Measurements from ENCODE around the gene MINK1. TPM values are rescaled to one million over a fixed set of nuclear protein-coding genes. Genes with fewer than 3 reads are reported as not detected.
A peak's percentile ranks its signal among the peaks of the same experiment; 100 is the strongest.

The MINK1 gene
- total and polyA plus RNA-seq, 10 of the 15 experiments (the other 5 are each of a cell fraction or from before 2014, with no cell fraction given) = 0.08 to 55.6 (median 15.0) TPM

DNA sequence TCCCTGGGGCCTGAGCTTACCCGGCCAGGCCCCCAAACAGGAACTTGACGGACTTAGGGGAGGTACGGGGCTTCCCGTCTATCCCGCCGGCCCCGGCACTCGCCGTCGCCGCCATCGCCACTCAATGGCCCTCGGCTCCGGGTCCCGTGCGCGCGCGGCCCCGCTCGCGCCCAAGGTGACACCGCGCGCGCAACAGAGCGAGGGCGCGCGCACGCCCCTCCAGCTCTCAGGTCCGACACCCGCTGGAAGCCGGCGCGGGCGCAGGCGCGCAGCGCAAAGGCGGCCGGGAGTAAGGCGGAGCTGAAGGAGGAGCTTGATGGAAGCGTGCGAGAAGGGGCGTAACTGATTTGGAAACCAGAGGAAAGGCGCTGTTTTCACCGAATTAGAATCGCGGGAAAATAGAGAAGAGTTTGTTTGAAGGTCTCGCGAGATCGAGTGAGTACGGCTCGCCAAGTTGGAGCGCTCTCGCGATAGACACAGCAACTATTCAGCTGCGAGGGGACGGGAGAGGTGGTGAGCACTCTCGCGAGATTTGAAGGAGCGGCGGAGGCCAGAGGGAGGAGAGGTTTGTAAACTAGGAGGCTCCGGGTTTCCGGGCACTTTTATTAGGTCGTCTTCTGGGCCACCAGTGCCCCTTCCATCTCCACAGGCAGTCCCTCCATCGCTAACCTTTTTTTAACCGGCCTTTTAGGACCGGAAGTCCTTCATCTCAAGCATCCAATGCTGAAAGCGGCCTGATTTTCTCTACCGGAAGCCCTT is 106.8 kb downstream of the MINK1 start, which contains the start of the genes RNF167 and SLC25A11 (continued):
- TF ChIP-seq ZBED1 (IDR thresholded peaks at IDR 0.05; ENCODE audit: borderline replicate concordance) = peak; percentile 83; the same call in 1 of the 2 replicates
- TF ChIP-seq RAD21 (IDR thresholded peaks at IDR 0.05; ENCODE audit: insufficient read depth, low read depth, low read length) = no peak
- TF ChIP-seq, protein P1, sequence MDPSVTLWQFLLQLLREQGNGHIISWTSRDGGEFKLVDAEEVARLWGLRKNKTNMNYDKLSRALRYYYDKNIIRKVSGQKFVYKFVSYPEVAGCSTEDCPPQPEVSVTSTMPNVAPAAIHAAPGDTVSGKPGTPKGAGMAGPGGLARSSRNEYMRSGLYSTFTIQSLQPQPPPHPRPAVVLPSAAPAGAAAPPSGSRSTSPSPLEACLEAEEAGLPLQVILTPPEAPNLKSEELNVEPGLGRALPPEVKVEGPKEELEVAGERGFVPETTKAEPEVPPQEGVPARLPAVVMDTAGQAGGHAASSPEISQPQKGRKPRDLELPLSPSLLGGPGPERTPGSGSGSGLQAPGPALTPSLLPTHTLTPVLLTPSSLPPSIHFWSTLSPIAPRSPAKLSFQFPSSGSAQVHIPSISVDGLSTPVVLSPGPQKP (IDR thresholded peaks at IDR 0.05; ENCODE audit: low read depth, low read length) = 0 out of 2 replicates have a peak, but pooled peaks have one; percentile 71
- no peak for TF ChIP-seq IRF4 (IDR thresholded peaks at IDR 0.05; ENCODE audit: low read depth, low read length)
- TF ChIP-seq NBN (IDR thresholded peaks at IDR 0.05) = peak; percentile 66
- peak; percentile 99 for TF ChIP-seq CBFB (IDR thresholded peaks at IDR 0.05; ENCODE audit: low read depth)
- peak; percentile 71; the same call in 1 of the 2 replicates for TF ChIP-seq POLR2AphosphoS2 (IDR thresholded peaks at IDR 0.05; ENCODE audit: low read depth, low read length)
- no peak for TF ChIP-seq TBL1XR1 (IDR thresholded peaks at IDR 0.05; ENCODE audit: low read depth, low read length)
- 0 out of 2 replicates have a peak, but pooled peaks have one; percentile 34 for TF ChIP-seq PAX5 (IDR thresholded peaks at IDR 0.05; ENCODE audit: borderline replicate concordance, low read depth, low read length)
- TF ChIP-seq SUZ12 (IDR thresholded peaks at IDR 0.05; ENCODE audit: unreplicated experiment) = no peak
- peak; percentile 70 for TF ChIP-seq FOXK2 (IDR thresholded peaks at IDR 0.05)
- TF ChIP-seq PAX8 (IDR thresholded peaks at IDR 0.05) = no peak
- TF ChIP-seq IKZF1 (conservative IDR thresholded peaks at IDR 0.05) = peak; percentile 99
- no peak; the same call in 1 of the 2 replicates for TF ChIP-seq TCF3 (IDR thresholded peaks at IDR 0.05; ENCODE audit: borderline replicate concordance, insufficient read depth, low read depth, low read length)
- TF ChIP-seq GABPA (IDR thresholded peaks at IDR 0.05; ENCODE audit: low read depth) = no peak
- peak; percentile 62; the same call in 2 of the 3 replicates for TF ChIP-seq POU2F2 (IDR thresholded peaks at IDR 0.05; ENCODE audit: borderline replicate concordance, low read depth, low read length)
- peak; percentile 44; the same call in 1 of the 2 replicates for TF ChIP-seq NFYB (IDR thresholded peaks at IDR 0.05; ENCODE audit: insufficient read depth, low read depth, low read length)
- TF ChIP-seq EZH2 (IDR thresholded peaks at IDR 0.05; ENCODE audit: borderline replicate concordance, control insufficient read depth, low read depth, low read length) = no peak
- TF ChIP-seq CREB1 (IDR thresholded peaks at IDR 0.05; ENCODE audit: low read depth) = no peak
- no peak for TF ChIP-seq CBX5 (IDR thresholded peaks at IDR 0.05; ENCODE audit: low read depth)
- no peak for TF ChIP-seq RUNX3 (IDR thresholded peaks at IDR 0.05; ENCODE audit: low read length)
- TF ChIP-seq, protein P2, sequence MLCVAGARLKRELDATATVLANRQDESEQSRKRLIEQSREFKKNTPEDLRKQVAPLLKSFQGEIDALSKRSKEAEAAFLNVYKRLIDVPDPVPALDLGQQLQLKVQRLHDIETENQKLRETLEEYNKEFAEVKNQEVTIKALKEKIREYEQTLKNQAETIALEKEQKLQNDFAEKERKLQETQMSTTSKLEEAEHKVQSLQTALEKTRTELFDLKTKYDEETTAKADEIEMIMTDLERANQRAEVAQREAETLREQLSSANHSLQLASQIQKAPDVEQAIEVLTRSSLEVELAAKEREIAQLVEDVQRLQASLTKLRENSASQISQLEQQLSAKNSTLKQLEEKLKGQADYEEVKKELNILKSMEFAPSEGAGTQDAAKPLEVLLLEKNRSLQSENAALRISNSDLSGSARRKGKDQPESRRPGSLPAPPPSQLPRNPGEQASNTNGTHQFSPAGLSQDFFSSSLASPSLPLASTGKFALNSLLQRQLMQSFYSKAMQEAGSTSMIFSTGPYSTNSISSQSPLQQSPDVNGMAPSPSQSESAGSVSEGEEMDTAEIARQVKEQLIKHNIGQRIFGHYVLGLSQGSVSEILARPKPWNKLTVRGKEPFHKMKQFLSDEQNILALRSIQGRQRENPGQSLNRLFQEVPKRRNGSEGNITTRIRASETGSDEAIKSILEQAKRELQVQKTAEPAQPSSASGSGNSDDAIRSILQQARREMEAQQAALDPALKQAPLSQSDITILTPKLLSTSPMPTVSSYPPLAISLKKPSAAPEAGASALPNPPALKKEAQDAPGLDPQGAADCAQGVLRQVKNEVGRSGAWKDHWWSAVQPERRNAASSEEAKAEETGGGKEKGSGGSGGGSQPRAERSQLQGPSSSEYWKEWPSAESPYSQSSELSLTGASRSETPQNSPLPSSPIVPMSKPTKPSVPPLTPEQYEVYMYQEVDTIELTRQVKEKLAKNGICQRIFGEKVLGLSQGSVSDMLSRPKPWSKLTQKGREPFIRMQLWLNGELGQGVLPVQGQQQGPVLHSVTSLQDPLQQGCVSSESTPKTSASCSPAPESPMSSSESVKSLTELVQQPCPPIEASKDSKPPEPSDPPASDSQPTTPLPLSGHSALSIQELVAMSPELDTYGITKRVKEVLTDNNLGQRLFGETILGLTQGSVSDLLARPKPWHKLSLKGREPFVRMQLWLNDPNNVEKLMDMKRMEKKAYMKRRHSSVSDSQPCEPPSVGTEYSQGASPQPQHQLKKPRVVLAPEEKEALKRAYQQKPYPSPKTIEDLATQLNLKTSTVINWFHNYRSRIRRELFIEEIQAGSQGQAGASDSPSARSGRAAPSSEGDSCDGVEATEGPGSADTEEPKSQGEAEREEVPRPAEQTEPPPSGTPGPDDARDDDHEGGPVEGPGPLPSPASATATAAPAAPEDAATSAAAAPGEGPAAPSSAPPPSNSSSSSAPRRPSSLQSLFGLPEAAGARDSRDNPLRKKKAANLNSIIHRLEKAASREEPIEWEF (IDR thresholded peaks at IDR 0.05; ENCODE audit: insufficient replicate concordance, low read depth, low read length) = no peak
- TF ChIP-seq, protein P3, sequence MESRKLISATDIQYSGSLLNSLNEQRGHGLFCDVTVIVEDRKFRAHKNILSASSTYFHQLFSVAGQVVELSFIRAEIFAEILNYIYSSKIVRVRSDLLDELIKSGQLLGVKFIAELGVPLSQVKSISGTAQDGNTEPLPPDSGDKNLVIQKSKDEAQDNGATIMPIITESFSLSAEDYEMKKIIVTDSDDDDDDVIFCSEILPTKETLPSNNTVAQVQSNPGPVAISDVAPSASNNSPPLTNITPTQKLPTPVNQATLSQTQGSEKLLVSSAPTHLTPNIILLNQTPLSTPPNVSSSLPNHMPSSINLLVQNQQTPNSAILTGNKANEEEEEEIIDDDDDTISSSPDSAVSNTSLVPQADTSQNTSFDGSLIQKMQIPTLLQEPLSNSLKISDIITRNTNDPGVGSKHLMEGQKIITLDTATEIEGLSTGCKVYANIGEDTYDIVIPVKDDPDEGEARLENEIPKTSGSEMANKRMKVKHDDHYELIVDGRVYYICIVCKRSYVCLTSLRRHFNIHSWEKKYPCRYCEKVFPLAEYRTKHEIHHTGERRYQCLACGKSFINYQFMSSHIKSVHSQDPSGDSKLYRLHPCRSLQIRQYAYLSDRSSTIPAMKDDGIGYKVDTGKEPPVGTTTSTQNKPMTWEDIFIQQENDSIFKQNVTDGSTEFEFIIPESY (IDR thresholded peaks at IDR 0.05) = peak; percentile 9; the same call in 1 of the 2 replicates
